Left ventricle myocardium superior (tissue), 1 donor: ENCODE results near the gene WDR45B. TPM values are rescaled to one million over a fixed set of nuclear protein-coding genes. Genes with fewer than 3 reads are reported as not detected.

Experiments used
- ATAC-seq: fragments of 200-7000 bp; cut with Tn5 transposase; one replicate; pipeline ENCODE4 v1.9.1; 2020; ENCODE audit warnings: mild to moderate bottlenecking, moderate library complexity
- DNase-seq: peaks from one replicate; pipeline ENCODE4 v3.0.0-alpha.2; 2020
- intact Hi-C: fragments of 100-400 bp; cut with micrococcal nuclease; formaldehyde crosslinking; loops from one replicate; pipeline ENCODE4 v1.11.0; 2022
- microRNA-seq: library from miRNA; unstranded; fragments of <30 nt; microRNA quantifications from one replicate; pipeline ENCODE4 v1.2.0, GENCODE V29; 2020; ENCODE audit warnings: borderline number of aligned reads
- total RNA-seq: library from RNA; stranded (reverse); fragmentation: NEBNext Ultra II Directional; extraction: Animal tissue kit (Norgen Biotek cat#: 25700); gene quantifications from one replicate; pipeline ENCODE4 v1.2.1, GENCODE V29; 2021
- donor health status: DM: no; HTN: yes; CAD: no; lungs with severe emphysema.

Gene WDR45B
- total RNA-seq, 1 donor from 2014 or later = 37.3 TPM

- ATAC-seq (peak; percentile 36), DNase-seq (no peak)
- intact Hi-C loops = no loop called here
Observed at GRCh38 chr17:82570277-82570676, 78.0 kb downstream of the WDR45B start.

DNA sequence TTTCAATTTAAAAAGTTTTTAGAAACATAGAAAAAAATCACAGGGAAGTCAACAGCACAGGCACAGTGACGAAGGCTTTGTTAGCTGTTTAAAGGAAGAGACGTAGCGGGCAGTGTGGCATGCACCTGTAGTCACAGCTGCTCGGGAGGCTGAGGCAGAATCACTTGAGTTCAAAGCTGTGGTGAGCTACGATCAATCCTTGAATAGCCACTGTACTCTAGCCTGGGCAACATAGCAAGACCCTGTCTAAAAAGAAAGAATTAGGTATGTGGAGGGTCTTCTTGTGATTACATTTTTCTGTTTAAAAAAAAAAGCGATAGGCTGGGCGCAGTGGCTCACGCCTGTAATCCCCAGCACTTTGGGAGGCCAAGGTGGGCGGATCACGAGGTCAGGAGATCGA is 78.6 kb downstream of the WDR45B start:
- no peak for DNase-seq
- intact Hi-C loops = no loop called here
- no peak for ATAC-seq

DNA sequence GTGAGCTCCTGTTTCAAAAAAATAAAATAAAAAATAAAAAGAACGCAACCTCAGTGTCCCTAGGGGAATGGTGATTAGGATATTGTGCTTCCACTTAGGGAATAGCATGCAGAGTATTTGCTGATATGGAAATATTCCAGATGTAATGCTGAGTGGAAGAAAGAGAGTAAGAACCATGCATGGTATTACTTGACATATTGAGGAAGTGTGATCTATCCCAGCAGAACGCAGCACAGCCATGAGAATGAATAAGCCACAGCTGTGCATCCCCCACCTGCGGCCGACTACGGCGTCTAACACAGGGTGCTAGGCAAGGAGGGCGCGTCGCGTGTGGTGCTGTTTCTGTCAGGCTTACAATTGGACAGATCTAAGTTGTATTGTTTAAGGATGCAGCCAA is 79.2 kb downstream of the WDR45B start:
- DNase-seq (no peak), ATAC-seq (peak; percentile 57)
- intact Hi-C loops = no loop called here

- no peak for ATAC-seq
- intact Hi-C loops = no loop called here
- no peak for DNase-seq
Observed at GRCh38 chr17:82567286-82567685, 81.0 kb downstream of the WDR45B start.

GRCh38 chr17:82566129-82566960 is 81.9 kb downstream of the WDR45B start:
- DNase-seq = no peak
- ATAC-seq = peak; percentile 17
- intact Hi-C loops = no loop called here

- ATAC-seq (peak; percentile 15), DNase-seq (no peak)
- intact Hi-C loops = no loop called here
Observed at GRCh38 chr17:82565551-82565950, 82.7 kb downstream of the WDR45B start.

Small RNA genes lying within 50 kb of the gene (microRNA-seq; reads per million reads assigned to microRNA genes)
- gene MIR4525 = not detected

Other genes with a start within 250 kb of the WDR45B start
- gene HEXD, start 230.1 kb downstream of the WDR45B start, total RNA-seq = 18.6 TPM
- 28.5 TPM for gene OGFOD3, start 229.9 kb downstream of the WDR45B start, total RNA-seq
- 30.8 TPM for gene CYBC1, start 197.7 kb downstream of the WDR45B start, total RNA-seq
- gene NARF, start 189.7 kb downstream of the WDR45B start, total RNA-seq = 90.4 TPM
- 41.5 TPM for gene FOXK2, start 128.7 kb downstream of the WDR45B start, total RNA-seq
- 21.3 TPM for gene RAB40B, start 50.3 kb upstream of the WDR45B start, total RNA-seq
- 14.0 TPM for gene FN3KRP, start 68.3 kb upstream of the WDR45B start, total RNA-seq
- 92.6 TPM for gene FN3K, start 87.2 kb upstream of the WDR45B start, total RNA-seq
- 53.4 TPM for gene TBCD, start 103.6 kb upstream of the WDR45B start, total RNA-seq
- gene ZNF750, start 191.6 kb upstream of the WDR45B start, total RNA-seq = 0.15 TPM